Mucosa of descending colon (tissue), 3 donors: ENCODE results near the gene OSTF1. TPM values are rescaled to one million over a fixed set of nuclear protein-coding genes. Genes with fewer than 3 reads are reported as not detected.

Source experiments
- ATAC-seq: fragments of 200-7000 bp; cut with Tn5 transposase; one replicate; pipeline ENCODE4 v1.9.1; 2020; ENCODE audit warnings: mild to moderate bottlenecking, moderate library complexity
- DNase-seq, 3 donors: peaks; one replicate each; pipeline ENCODE4 v3.0.0-alpha.2; 2020
- H3K36me3 ChIP-seq: fragments of 200-600 bp; one replicate; pipeline ENCODE4 v1.8.0; 2021; ENCODE audit warnings: low read depth, mild to moderate bottlenecking
- H3K4me1 ChIP-seq: fragments of 200-600 bp; one replicate; pipeline ENCODE4 v1.8.0; 2021; ENCODE audit warnings: low read depth, mild to moderate bottlenecking
- H3K4me3 ChIP-seq: fragments of 200-600 bp; one replicate; pipeline ENCODE4 v1.8.0; 2021; ENCODE audit warnings: mild to moderate bottlenecking
- H3K9me3 ChIP-seq: fragments of 200-600 bp; one replicate; pipeline ENCODE4 v1.8.0; 2021; ENCODE audit warnings: mild to moderate bottlenecking
- CTCF ChIP-seq: fragments of 200-600 bp; IDR thresholded peaks from one replicate; pipeline ENCODE4 v1.8.0; 2022; ENCODE audit warnings: antibody characterized with exemption, mild to moderate bottlenecking
- intact Hi-C, 2 donors: fragments of 100-400 bp; cut with DNase I in 1 of 2; cut with micrococcal nuclease in 1 of 2; formaldehyde crosslinking; loops; one replicate each; pipeline versions ENCODE4 v1.11.0 to v1.11.1; 2022; cut with DNase I, micrococcal nuclease
- total RNA-seq, 3 donors: library from RNA; stranded (reverse); fragmentation: NEBNext Ultra II Directional in 2 of 3; extraction: Animal tissue kit (Norgen Biotek cat#: 25700) in 2 of 3; gene quantifications; one replicate each; pipeline versions ENCODE4 v1.2.1 to v1.2.4, GENCODE V29; 2021 to 2023
- donor health status: DM: no; HTN: no; CAD: no; lungs with moderate emphysema.
- donor health status: DM: no; HTN: no; CAD: no.
- donor health status: DM: no; HTN: yes; CAD: no.

OSTF1 gene
- total RNA-seq, 3 donors from 2014 or later = 40.6 to 71.2 (median 63.9) TPM

- no peaks in the 10 kb centered on the region for H3K36me3 ChIP-seq
- no peaks in the 10 kb centered on the region for H3K9me3 ChIP-seq
- DNase-seq = no peak
- intact Hi-C loops = no loop called here
- no peaks in the 10 kb centered on the region for H3K4me1 ChIP-seq
- no peak overlapping the region for H3K4me3 ChIP-seq
- no peak for ATAC-seq
- no peak for TF ChIP-seq CTCF
Measured at GRCh38 chr9:75184471-75184870, 96.2 kb downstream of the OSTF1 start.

GRCh38 chr9:75185585-75186170 lies 97.4 kb downstream of the OSTF1 start:
- DNase-seq (peak in 2 of 3 donors; percentile 59 to 60), ATAC-seq (peak; percentile 86)
- intact Hi-C loops = no loop called here
- H3K4me3 ChIP-seq = no peak overlapping the region
- H3K9me3 ChIP-seq = no peaks in the 10 kb centered on the region
- H3K36me3 ChIP-seq = no peaks in the 10 kb centered on the region
- H3K4me1 ChIP-seq = no peaks in the 10 kb centered on the region
- TF ChIP-seq CTCF = peak; percentile 46

- ATAC-seq = peak; percentile 31
- H3K36me3 ChIP-seq = no peaks in the 10 kb centered on the region
- no peak overlapping the region for H3K4me3 ChIP-seq
- no peak for DNase-seq
- H3K9me3 ChIP-seq = no peaks in the 10 kb centered on the region
- intact Hi-C loops = no loop called here
- peak; percentile 71 for TF ChIP-seq CTCF
- H3K4me1 ChIP-seq = no peaks in the 10 kb centered on the region
Measured at GRCh38 chr9:75186767-75187380, 98.6 kb downstream of the OSTF1 start.

- ATAC-seq (no peak), DNase-seq (no peak)
- Histone ChIP-seq H3K4me3 (no peak overlapping the region), H3K4me1 (no peaks in the 10 kb centered on the region), H3K36me3 (no peaks in the 10 kb centered on the region), H3K9me3 (no peaks in the 10 kb centered on the region)
- intact Hi-C loops = no loop called here
- TF ChIP-seq CTCF = no peak
Measured at GRCh38 chr9:75188756-75189155, 100.4 kb downstream of the OSTF1 start.

- H3K9me3 ChIP-seq = no peaks in the 10 kb centered on the region
- ATAC-seq (no peak), DNase-seq (no peak)
- H3K4me1 ChIP-seq = no peaks in the 10 kb centered on the region
- no peak for TF ChIP-seq CTCF
- H3K4me3 ChIP-seq = no peak overlapping the region
- intact Hi-C loops = no loop called here
- H3K36me3 ChIP-seq = no peaks in the 10 kb centered on the region
Measured at GRCh38 chr9:75190762-75191161, 102.4 kb downstream of the OSTF1 start.

Other genes starting within 250 kb of the OSTF1 start
- gene TRPM6, start 200.6 kb upstream of the OSTF1 start, total RNA-seq = 100 to 1,000 TPM in 1 of 3 donors, 10 to 100 TPM in 2; 39.3 to 125 (median 45.9) TPM
- gene C9orf40, start 135.6 kb upstream of the OSTF1 start, total RNA-seq = 1 to 10 TPM; 7.8 to 8.9 (median 7.8) TPM
- 10 to 100 TPM; 17.0 to 21.6 (median 18.8) TPM for gene CARNMT1, start 60.2 kb upstream of the OSTF1 start, total RNA-seq
- 10 to 100 TPM; 14.0 to 27.2 (median 19.0) TPM for gene NMRK1, start 359 bp upstream of the OSTF1 start, total RNA-seq